ENCODE results near the gene USP5.

The USP5 gene

GRCh38 chr12:6851921-6852650, at the start of gene USP5:
USP5 (plus strand) TSS chr12:6852150; CDS start chr12:6852180, 30 bp downstream.
- Histone ChIP-seq H3K27me3 (ENCODE audit: control insufficient read depth, insufficient read depth, low read length) (no peaks in the 10 kb centered on the region), H3K4me3 (ENCODE audit: low read length) (peak within 1 kb of the TSS; percentile 96), H3K9ac (ENCODE audit: low read length) (peak within 1 kb of the TSS; percentile 85), H3K4me1 (ENCODE audit: control insufficient read depth, insufficient read depth, low read length) (peaks cover 17% of the 10 kb centered on the region), H3K9me3 (ENCODE audit: control insufficient read depth, low read length) (no peaks in the 10 kb centered on the region), H3K36me3 (ENCODE audit: control insufficient read depth, insufficient read depth, low read length) (peaks cover 10% of the 10 kb centered on the region)

- Histone ChIP-seq H3K4me1 (ENCODE audit: control insufficient read depth, insufficient read depth, low read length) (no peaks in the 10 kb centered on the region), H3K9ac (ENCODE audit: low read length) (no peak overlapping the region), H3K9me3 (ENCODE audit: control insufficient read depth, low read length) (no peaks in the 10 kb centered on the region), H3K36me3 (ENCODE audit: control insufficient read depth, insufficient read depth, low read length) (no peaks in the 10 kb centered on the region), H3K27me3 (ENCODE audit: control insufficient read depth, insufficient read depth, low read length) (no peaks in the 10 kb centered on the region), H3K4me3 (ENCODE audit: low read length) (no peak overlapping the region)
Observed at GRCh38 chr12:6807170-6807569, 44.8 kb upstream of the USP5 start.

GRCh38 chr12:6809056-6809455, 42.9 kb upstream of the USP5 start:
- no peaks in the 10 kb centered on the region for H3K36me3 ChIP-seq (ENCODE audit: control insufficient read depth, insufficient read depth, low read length)
- no peaks in the 10 kb centered on the region for H3K9me3 ChIP-seq (ENCODE audit: control insufficient read depth, low read length)
- no peaks in the 10 kb centered on the region for H3K4me1 ChIP-seq (ENCODE audit: control insufficient read depth, insufficient read depth, low read length)
- H3K9ac ChIP-seq (ENCODE audit: low read length), result no peak overlapping the region
- H3K4me3 ChIP-seq (ENCODE audit: low read length), result no peak overlapping the region
- peaks cover 4% of the 10 kb centered on the region for H3K27me3 ChIP-seq (ENCODE audit: control insufficient read depth, insufficient read depth, low read length)

- Histone ChIP-seq H3K9me3 (ENCODE audit: control insufficient read depth, low read length) (no peaks in the 10 kb centered on the region), H3K27me3 (ENCODE audit: control insufficient read depth, insufficient read depth, low read length) (peaks cover 21% of the 10 kb centered on the region), H3K36me3 (ENCODE audit: control insufficient read depth, insufficient read depth, low read length) (no peaks in the 10 kb centered on the region), H3K4me3 (ENCODE audit: low read length) (no peak overlapping the region), H3K4me1 (ENCODE audit: control insufficient read depth, insufficient read depth, low read length) (no peaks in the 10 kb centered on the region), H3K9ac (ENCODE audit: low read length) (no peak overlapping the region)
Observed at GRCh38 chr12:6810758-6811157, 41.2 kb upstream of the USP5 start.

GRCh38 chr12:6813363-6813762, 38.6 kb upstream of the USP5 start:
- Histone ChIP-seq H3K36me3 (ENCODE audit: control insufficient read depth, insufficient read depth, low read length) (no peaks in the 10 kb centered on the region), H3K4me3 (ENCODE audit: low read length) (no peak overlapping the region), H3K9ac (ENCODE audit: low read length) (no peak overlapping the region), H3K9me3 (ENCODE audit: control insufficient read depth, low read length) (no peaks in the 10 kb centered on the region), H3K27me3 (ENCODE audit: control insufficient read depth, insufficient read depth, low read length) (peaks cover 28% of the 10 kb centered on the region), H3K4me1 (ENCODE audit: control insufficient read depth, insufficient read depth, low read length) (no peaks in the 10 kb centered on the region)

GRCh38 chr12:6816598-6816997, 35.4 kb upstream of the USP5 start:
- Histone ChIP-seq H3K9me3 (ENCODE audit: control insufficient read depth, low read length) (no peaks in the 10 kb centered on the region), H3K9ac (ENCODE audit: low read length) (no peak overlapping the region), H3K4me1 (ENCODE audit: control insufficient read depth, insufficient read depth, low read length) (no peaks in the 10 kb centered on the region), H3K36me3 (ENCODE audit: control insufficient read depth, insufficient read depth, low read length) (no peaks in the 10 kb centered on the region), H3K27me3 (ENCODE audit: control insufficient read depth, insufficient read depth, low read length) (peaks cover 51% of the 10 kb centered on the region), H3K4me3 (ENCODE audit: low read length) (no peak overlapping the region)

- Histone ChIP-seq H3K9ac (ENCODE audit: low read length) (no peak overlapping the region), H3K4me3 (ENCODE audit: low read length) (no peak overlapping the region), H3K4me1 (ENCODE audit: control insufficient read depth, insufficient read depth, low read length) (no peaks in the 10 kb centered on the region), H3K27me3 (ENCODE audit: control insufficient read depth, insufficient read depth, low read length) (peaks cover 56% of the 10 kb centered on the region), H3K9me3 (ENCODE audit: control insufficient read depth, low read length) (no peaks in the 10 kb centered on the region), H3K36me3 (ENCODE audit: control insufficient read depth, insufficient read depth, low read length) (no peaks in the 10 kb centered on the region)
Observed at GRCh38 chr12:6817098-6817497, 34.9 kb upstream of the USP5 start.

- no peak overlapping the region for H3K4me3 ChIP-seq (ENCODE audit: low read length)
Observed at GRCh38 chr12:6817662-6818157, 34.2 kb upstream of the USP5 start.

GRCh38 chr12:6818222-6818621, 33.7 kb upstream of the USP5 start:
- Histone ChIP-seq H3K9ac (ENCODE audit: low read length) (no peak overlapping the region), H3K27me3 (ENCODE audit: control insufficient read depth, insufficient read depth, low read length) (peaks cover 65% of the 10 kb centered on the region), H3K36me3 (ENCODE audit: control insufficient read depth, insufficient read depth, low read length) (no peaks in the 10 kb centered on the region)

More at GRCh38 chr12:6817662-6818157, 34.2 kb upstream of the USP5 start:
- Histone ChIP-seq H3K27me3 (ENCODE audit: control insufficient read depth, insufficient read depth, low read length) (peaks cover 60% of the 10 kb centered on the region), H3K9ac (ENCODE audit: low read length) (no peak overlapping the region), H3K4me1 (ENCODE audit: control insufficient read depth, insufficient read depth, low read length) (no peaks in the 10 kb centered on the region), H3K36me3 (ENCODE audit: control insufficient read depth, insufficient read depth, low read length) (no peaks in the 10 kb centered on the region), H3K9me3 (ENCODE audit: control insufficient read depth, low read length) (no peaks in the 10 kb centered on the region)

GRCh38 chr12:6818645-6819044, 33.3 kb upstream of the USP5 start:
- H3K27me3 ChIP-seq (ENCODE audit: control insufficient read depth, insufficient read depth, low read length), result peaks cover 69% of the 10 kb centered on the region
- no peaks in the 10 kb centered on the region for H3K36me3 ChIP-seq (ENCODE audit: control insufficient read depth, insufficient read depth, low read length)
- no peak overlapping the region for H3K9ac ChIP-seq (ENCODE audit: low read length)

More at GRCh38 chr12:6818222-6818621, 33.7 kb upstream of the USP5 start:
- Histone ChIP-seq H3K9me3 (ENCODE audit: control insufficient read depth, low read length) (no peaks in the 10 kb centered on the region), H3K4me1 (ENCODE audit: control insufficient read depth, insufficient read depth, low read length) (no peaks in the 10 kb centered on the region), H3K4me3 (ENCODE audit: low read length) (no peak overlapping the region)

GRCh38 chr12:6819106-6820030, 32.6 kb upstream of the USP5 start:
- Histone ChIP-seq H3K9ac (ENCODE audit: low read length) (no peak overlapping the region), H3K4me1 (ENCODE audit: control insufficient read depth, insufficient read depth, low read length) (no peaks in the 10 kb centered on the region), H3K27me3 (ENCODE audit: control insufficient read depth, insufficient read depth, low read length) (peaks cover 69% of the 10 kb centered on the region), H3K4me3 (ENCODE audit: low read length) (no peak overlapping the region), H3K36me3 (ENCODE audit: control insufficient read depth, insufficient read depth, low read length) (no peaks in the 10 kb centered on the region), H3K9me3 (ENCODE audit: control insufficient read depth, low read length) (no peaks in the 10 kb centered on the region)

More at GRCh38 chr12:6818645-6819044, 33.3 kb upstream of the USP5 start:
- Histone ChIP-seq H3K4me1 (ENCODE audit: control insufficient read depth, insufficient read depth, low read length) (no peaks in the 10 kb centered on the region), H3K9me3 (ENCODE audit: control insufficient read depth, low read length) (no peaks in the 10 kb centered on the region), H3K4me3 (ENCODE audit: low read length) (no peak overlapping the region)

- Histone ChIP-seq H3K4me3 (ENCODE audit: low read length) (no peak overlapping the region), H3K4me1 (ENCODE audit: control insufficient read depth, insufficient read depth, low read length) (no peaks in the 10 kb centered on the region), H3K27me3 (ENCODE audit: control insufficient read depth, insufficient read depth, low read length) (peaks cover 69% of the 10 kb centered on the region), H3K36me3 (ENCODE audit: control insufficient read depth, insufficient read depth, low read length) (no peaks in the 10 kb centered on the region), H3K9ac (ENCODE audit: low read length) (no peak overlapping the region), H3K9me3 (ENCODE audit: control insufficient read depth, low read length) (no peaks in the 10 kb centered on the region)
Observed at GRCh38 chr12:6820166-6820565, 31.8 kb upstream of the USP5 start.

Measured in mucosa of stomach (tissue), 1 donor.